Spleen (tissue), 11 donors: ENCODE results near the gene PIK3CG. TPM values are rescaled to one million over a fixed set of nuclear protein-coding genes. Genes with fewer than 3 reads are reported as not detected.
A peak's percentile ranks its signal among the peaks of the same experiment; 100 is the strongest.
"Not testable (repeated sequence)": the region's sequence is repeated elsewhere in the genome, so short reads cannot be mapped to it uniquely, and the experiment has no call there.

Source experiments
- DNase-seq: peaks from one replicate; pipeline ENCODE4 v3.0.0-alpha.2; 2020
- H3K27ac ChIP-seq, 8 donors: fragments of 200-600 bp; sonication (generic) in 7 of 8; 1 replicate in 4 of 8; 2 replicates in 4 of 8; pipeline versions ENCODE4 v1.5.0 to v1.8.0; 2016 to 2021; ENCODE audit warnings: inconsistent platforms in 4 of 8, mild to moderate bottlenecking in 4 of 8, moderate library complexity in 1 of 8
- H3K27me3 ChIP-seq, 7 donors: fragments of 200-600 bp; sonication (generic) in 6 of 7; replicated peaks in 1 of 7; 1 replicate in 4 of 7; 2 replicates in 3 of 7; pipeline versions ENCODE4 v1.5.0 to v1.8.0; 2016 to 2021; ENCODE audit warnings: inconsistent platforms in 3 of 7, mild to moderate bottlenecking in 1 of 7
- H3K36me3 ChIP-seq, 6 donors: fragments of 200-600 bp; sonication (generic) in 5 of 6; 1 replicate in 4 of 6; 2 replicates in 2 of 6; pipeline versions ENCODE4 v1.5.0 to v1.8.0; 2016 to 2021; ENCODE audit warnings: inconsistent platforms in 2 of 6
- H3K4me1 ChIP-seq, 6 donors: fragments of 200-600 bp; sonication (generic) in 5 of 6; 1 replicate in 3 of 6; 2 replicates in 3 of 6; pipeline versions ENCODE4 v1.5.0 to v1.8.0; 2016 to 2021; ENCODE audit warnings: inconsistent platforms in 3 of 6
- H3K4me3 ChIP-seq, 8 donors: fragments of 200-600 bp; sonication (generic) in 7 of 8; 1 replicate in 4 of 8; 2 replicates in 4 of 8; pipeline versions ENCODE4 v1.5.0 to v1.8.0; 2016 to 2021; ENCODE audit warnings: inconsistent platforms in 4 of 8, mild to moderate bottlenecking in 4 of 8, moderate library complexity in 2 of 8
- H3K9me3 ChIP-seq, 8 donors: fragments of 200-600 bp; sonication (generic) in 7 of 8; 1 replicate in 4 of 8; 2 replicates in 4 of 8; pipeline versions ENCODE4 v1.5.0 to v1.8.0; 2016 to 2021; ENCODE audit warnings: inconsistent platforms in 4 of 8
- CTCF ChIP-seq, 11 experiments: fragments of 200-600 bp in 7 of 11; fragments of 450-650 bp in 4 of 11; sonication (generic) in 4 of 11; IDR thresholded peaks in 8 of 11; conservative IDR thresholded peaks in 3 of 11; 1 replicate in 7 of 11; 2 replicates in 4 of 11; pipeline versions ENCODE4 v1.4.0 to v1.8.0; 2016 to 2021; ENCODE audit warnings: antibody characterized with exemption in 11 of 11, inconsistent platforms in 4 of 11, mild to moderate bottlenecking in 1 of 11
- POLR2A ChIP-seq, 3 donors: fragments of 450-650 bp; IDR thresholded peaks; one replicate each; pipeline ENCODE4 v1.5.1; 2017; ENCODE audit warnings: antibody characterized with exemption in 3 of 3, mild to moderate bottlenecking in 1 of 3
- POLR2AphosphoS5 ChIP-seq, 3 donors: sonication (generic); formaldehyde crosslinking; IDR thresholded peaks; one replicate each; pipeline ENCODE4 v1.5.1; 2017; ENCODE audit warnings: antibody characterized with exemption in 3 of 3
- WGBS, 5 donors: extraction: QIAGEN DNeasy Blood & Tissue Kit in 3 of 5; methylation state at CpG; one replicate each; pipeline versions ENCODE4 v1.1.5 to v1.1.7; 2013 to 2018; 5-methylcytosine and 5-hydroxymethylcytosine counted together
- intact Hi-C: fragments of 100-400 bp; cut with DNase I; formaldehyde crosslinking; loops from one replicate; pipeline ENCODE4 v1.15.0; 2023; ENCODE audit warnings: low total_unique reads
- polyA plus RNA-seq, 3 donors: library from polyadenylated mRNA; stranded (reverse); fragments of 200-250 nt; gene quantifications; one replicate each; pipeline ENCODE4 v1.2.1, GENCODE V29; 2013
- total RNA-seq, 7 donors: library from RNA; depleted of rRNA in 3 of 7; stranded (reverse); fragments of >200 nt in 3 of 7; fragmentation: NEBNext Ultra II Directional in 4 of 7; extraction: Animal tissue kit (Norgen Biotek cat#: 25700) in 4 of 7; gene quantifications; one replicate each; pipeline versions ENCODE4 v1.1.0 to v1.2.1, GENCODE V29; 2016 to 2021
- donor health status: healthy with polysubstance abuse.
- donor health status: DM: no; HTN: no; CAD: no; lungs with moderate emphysema.
- donor health status: DM: no; HTN: no; CAD: no.
- donor health status: Bipolar disorder and iron deficiency.
- donor health status: healthy.
- donor health status: DM: no; HTN: no; CAD: no.
- donor health status: DM: yes; HTN: yes; CAD: no.

The PIK3CG gene
- total and polyA plus RNA-seq, 10 donors, result 1.3 to 54.8 (median 38.0) TPM

- H3K9me3 ChIP-seq, result peaks cover 0 to 10% (median 5%) of the 10 kb centered on the region in 8 donors
- H3K27me3 ChIP-seq, result no peaks in the 10 kb centered on the region
- TF ChIP-seq POLR2AphosphoS5 (IDR thresholded peaks at IDR 0.05) (no peak), POLR2A (IDR thresholded peaks at IDR 0.05) (no peak), CTCF (IDR thresholded peaks at IDR 0.05 in 8 of 11, conservative IDR thresholded peaks at IDR 0.05 in 3 of 11) (no peak)
- intact Hi-C loops, result no loop called here
- peaks cover 0 to 93% (median 36%) of the 10 kb centered on the region in 6 donors for H3K36me3 ChIP-seq
- no peak for DNase-seq
- 64 to 90% (median 79%) methylated on average over 2 of the region's 2 CpGs for WGBS, 5 donors
- peak overlapping the region in 4 of 8 donors; percentile 3 to 80 (median 23) for H3K27ac ChIP-seq
- H3K4me3 ChIP-seq, result no peak overlapping the region
- peaks cover 10 to 43% (median 20%) of the 10 kb centered on the region in 6 donors for H3K4me1 ChIP-seq
These were observed 28.5 kb downstream of the PIK3CG start for GRCh38 chr7:106893591-106893990.

GRCh38 chr7:106895246-106895864 lies 30.3 kb downstream of the PIK3CG start:
- Histone ChIP-seq H3K36me3 (peaks cover 0 to 88% (median 21%) of the 10 kb centered on the region in 6 donors), H3K27me3 (no peaks in the 10 kb centered on the region), H3K4me1 (peaks cover 10 to 53% (median 22%) of the 10 kb centered on the region in 6 donors), H3K4me3 (no peak overlapping the region), H3K27ac (peak overlapping the region in 6 of 8 donors; percentile 4 to 80 (median 39)), H3K9me3 (peaks cover 0 to 15% (median 5%) of the 10 kb centered on the region in 8 donors)
- peak; percentile 81 for DNase-seq
- TF ChIP-seq POLR2AphosphoS5 (IDR thresholded peaks at IDR 0.05) (peak in 2 of 3 donors; percentile 74 to 78), POLR2A (IDR thresholded peaks at IDR 0.05) (no peak)
- 51 to 69% (median 61%) methylated on average over 3 to 4 of the region's 4 CpGs for WGBS, 5 donors
- intact Hi-C loops, result no loop called here

- Histone ChIP-seq H3K36me3 (peaks cover 0 to 79% (median 14%) of the 10 kb centered on the region in 6 donors), H3K27me3 (no peaks in the 10 kb centered on the region), H3K9me3 (peaks cover 0 to 15% (median 5%) of the 10 kb centered on the region in 8 donors), H3K27ac (peak overlapping the region in 2 of 8 donors; percentile 66 to 80), H3K4me1 (peaks cover 10 to 59% (median 22%) of the 10 kb centered on the region in 6 donors), H3K4me3 (no peak overlapping the region)
- intact Hi-C loops, result no loop called here
- TF ChIP-seq POLR2AphosphoS5 (IDR thresholded peaks at IDR 0.05), result no peak
- TF ChIP-seq CTCF (IDR thresholded peaks at IDR 0.05 in 8 of 11, conservative IDR thresholded peaks at IDR 0.05 in 3 of 11), result no peak
- TF ChIP-seq POLR2A (IDR thresholded peaks at IDR 0.05), result no peak
- DNase-seq, result no peak
- WGBS, 5 donors, result 83 to 94% (median 91%) methylated on average over 3 of the region's 3 CpGs
These were observed 31.1 kb downstream of the PIK3CG start for GRCh38 chr7:106896231-106896630.

- DNase-seq, intact Hi-C loops, H3K27ac ChIP-seq, H3K4me3 ChIP-seq, H3K27me3 ChIP-seq: not testable (repeated sequence)
- H3K4me1 ChIP-seq, result peaks cover 10 to 52% (median 21%) of the 10 kb centered on the region in 6 donors
- H3K9me3 ChIP-seq, result peaks cover 0 to 15% (median 5%) of the 10 kb centered on the region in 8 donors
- peaks cover 0 to 66% (median 7%) of the 10 kb centered on the region in 6 donors for H3K36me3 ChIP-seq
- 95 to 99% (median 97%) methylated on average over 3 of the region's 3 CpGs for WGBS, 5 donors
These were observed 32.5 kb downstream of the PIK3CG start for GRCh38 chr7:106897553-106897952.

GRCh38 chr7:106898967-106899366 lies 33.9 kb downstream of the PIK3CG start:
- H3K27ac ChIP-seq, result not testable (repeated sequence)
- peaks cover 0 to 57% (median 4%) of the 10 kb centered on the region in 6 donors for H3K36me3 ChIP-seq

More at GRCh38 chr7:106898967-106899366, 33.9 kb downstream of the PIK3CG start:
- WGBS, 5 donors, result 91 to 97% (median 94%) methylated on average over 2 of the region's 2 CpGs
- intact Hi-C loops, H3K27me3 ChIP-seq, H3K4me3 ChIP-seq, DNase-seq: not testable (repeated sequence)
- Histone ChIP-seq H3K9me3 (peaks cover 0 to 15% (median 5%) of the 10 kb centered on the region in 8 donors), H3K4me1 (peaks cover 10 to 39% (median 21%) of the 10 kb centered on the region in 6 donors)
